Osteocyte (in vitro differentiated cells): ENCODE results near the gene CHGA. TPM values are rescaled to one million over a fixed set of nuclear protein-coding genes. Genes with fewer than 3 reads are reported as not detected.
A peak's percentile ranks its signal among the peaks of the same experiment; 100 is the strongest.

ENCODE experiments used
- DNase-seq: peaks from one replicate; pipeline ENCODE4 v3.0.0; 2021; ENCODE audit warnings: mixed read lengths; ENCODE audit not compliant: unreplicated experiment; ENCODE audit errors: extremely low spot score
- H3K27ac Mint-ChIP-seq: one replicate; pipeline ENCODE4 v1.8.0; 2021; ENCODE audit warnings: mild to moderate bottlenecking, mixed read lengths; ENCODE audit not compliant: unreplicated experiment
- H3K27me3 Mint-ChIP-seq: one replicate; pipeline ENCODE4 v1.8.0; 2021; ENCODE audit warnings: mixed read lengths; ENCODE audit not compliant: unreplicated experiment
- H3K36me3 Mint-ChIP-seq: one replicate; pipeline ENCODE4 v1.8.0; 2021; ENCODE audit warnings: mixed read lengths; ENCODE audit not compliant: unreplicated experiment
- H3K4me1 Mint-ChIP-seq: one replicate; pipeline ENCODE4 v1.8.0; 2021; ENCODE audit warnings: mixed read lengths; ENCODE audit not compliant: unreplicated experiment
- H3K4me3 Mint-ChIP-seq: one replicate; pipeline ENCODE4 v1.8.0; 2021; ENCODE audit warnings: mild to moderate bottlenecking, moderate library complexity, mixed read lengths; ENCODE audit not compliant: unreplicated experiment
- H3K9me3 Mint-ChIP-seq: one replicate; pipeline ENCODE4 v1.8.0; 2021; ENCODE audit warnings: mixed read lengths; ENCODE audit not compliant: unreplicated experiment
- CTCF ChIP-seq: fragments of 200-600 bp; sonication (generic); IDR thresholded peaks from 2 replicates; pipeline ENCODE4 v1.5.0; 2021; ENCODE audit warnings: antibody characterized with exemption, mild to moderate bottlenecking, moderate library complexity
- total RNA-seq: library from RNA; stranded (reverse); gene quantifications from 2 replicates; pipeline ENCODE4 v1.2.1, GENCODE V29; 2021

The CHGA gene
- total RNA-seq, 1 donor from 2014 or later, result 0.27 TPM

GRCh38 chr14:92920001-92920400, 2.9 kb upstream of the CHGA start:
- Mint-ChIP-seq H3K27me3 (peaks cover 26% of the 10 kb centered on the region), H3K36me3 (no peaks in the 10 kb centered on the region), H3K4me3 (no peak overlapping the region), H3K4me1 (peaks cover 3% of the 10 kb centered on the region), H3K9me3 (no peaks in the 10 kb centered on the region), H3K27ac (no peak overlapping the region)
- DNase-seq, result no peak
- TF ChIP-seq CTCF, result no peak

- no peaks in the 10 kb centered on the region for H3K9me3 Mint-ChIP-seq
- no peak overlapping the region for H3K27ac Mint-ChIP-seq
- DNase-seq, result no peak
- peak overlapping the region; percentile 32 for H3K4me3 Mint-ChIP-seq
- peaks cover 36% of the 10 kb centered on the region for H3K27me3 Mint-ChIP-seq
- TF ChIP-seq CTCF, result no peak
- H3K36me3 Mint-ChIP-seq, result no peaks in the 10 kb centered on the region
- peaks cover 3% of the 10 kb centered on the region for H3K4me1 Mint-ChIP-seq
Observed at GRCh38 chr14:92922155-92922735, 705 bp upstream of the CHGA start.

GRCh38 chr14:92923744-92924103, 774 bp downstream of the CHGA start:
- Mint-ChIP-seq H3K36me3 (no peaks in the 10 kb centered on the region), H3K27me3 (peaks cover 36% of the 10 kb centered on the region), H3K9me3 (no peaks in the 10 kb centered on the region), H3K4me1 (peaks cover 3% of the 10 kb centered on the region), H3K4me3 (no peak overlapping the region), H3K27ac (no peak overlapping the region)
- no peak for TF ChIP-seq CTCF
- DNase-seq, result no peak

- peaks cover 36% of the 10 kb centered on the region for H3K27me3 Mint-ChIP-seq
- no peaks in the 10 kb centered on the region for H3K36me3 Mint-ChIP-seq
- H3K27ac Mint-ChIP-seq, result no peak overlapping the region
- no peak for TF ChIP-seq CTCF
- peaks cover 3% of the 10 kb centered on the region for H3K4me1 Mint-ChIP-seq
- no peak for DNase-seq
- H3K9me3 Mint-ChIP-seq, result no peaks in the 10 kb centered on the region
- no peak overlapping the region for H3K4me3 Mint-ChIP-seq
Observed at GRCh38 chr14:92924247-92924646, 1.3 kb downstream of the CHGA start.

GRCh38 chr14:92925446-92925845, 2.5 kb downstream of the CHGA start:
- no peak for TF ChIP-seq CTCF
- Mint-ChIP-seq H3K27ac (no peak overlapping the region), H3K36me3 (no peaks in the 10 kb centered on the region), H3K27me3 (peaks cover 36% of the 10 kb centered on the region), H3K4me3 (no peak overlapping the region), H3K9me3 (no peaks in the 10 kb centered on the region), H3K4me1 (peaks cover 3% of the 10 kb centered on the region)
- no peak for DNase-seq
